ENCODE results near the gene IGHMBP2. TPM values are rescaled to one million over a fixed set of nuclear protein-coding genes. Genes with fewer than 3 reads are reported as not detected.

Gene IGHMBP2
- total RNA-seq, 1 experiment from 2014 or later, result 24.0 TPM

DNA sequence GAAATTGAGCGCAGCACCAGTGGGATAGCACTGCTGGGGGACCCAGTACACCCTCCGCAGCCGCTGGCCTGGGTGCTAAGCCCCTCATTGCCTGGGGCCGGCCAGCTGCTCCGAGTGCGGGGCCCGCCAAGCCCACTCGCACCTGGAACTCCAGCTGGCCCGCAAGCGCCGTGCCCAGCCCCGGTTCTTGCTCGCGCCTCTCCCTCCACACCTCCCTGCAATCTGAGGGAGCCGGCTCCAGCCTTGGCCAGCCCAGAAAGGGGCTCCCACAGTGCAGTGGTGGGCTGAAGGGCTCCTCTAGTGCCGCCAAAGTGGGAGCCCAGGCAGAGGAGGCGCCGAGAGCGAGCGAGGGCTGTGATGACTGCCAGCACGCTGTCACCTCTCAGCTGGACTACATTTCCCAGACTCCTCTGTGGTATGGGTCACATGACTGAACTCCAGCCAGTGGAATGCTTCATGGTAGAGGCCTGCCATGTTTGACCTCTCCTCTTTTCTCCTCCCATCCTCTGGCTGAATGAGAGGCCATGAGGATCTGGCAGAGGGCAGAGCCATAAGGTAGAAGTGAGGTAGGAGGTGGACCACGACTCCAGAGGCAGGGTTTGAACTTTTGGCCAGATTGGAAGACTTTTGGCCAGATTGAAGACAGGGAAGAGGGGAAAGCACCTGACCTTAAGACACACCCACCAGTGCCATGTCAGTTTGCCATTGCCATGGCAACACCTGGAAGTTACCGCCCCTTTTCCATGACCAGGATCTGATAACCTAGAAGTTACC lies 70.9 kb downstream of the IGHMBP2 start:
- peak overlapping the region; percentile 38 to 97 (median 94); a peak in 4 of 7 replicates for H3K27ac Mint-ChIP-seq
- no peak overlapping the region for H2AK5ac ChIP-seq (ENCODE audit: insufficient read length, low read length)
- H2BK15ac ChIP-seq (ENCODE audit: low read depth, low read length), result no peak overlapping the region
- peaks cover 5 to 14% of the 10 kb centered on the region in 2 experiments for H3K4me1 Mint-ChIP-seq
- no peak overlapping the region for H3K27ac ChIP-seq (ENCODE audit: insufficient read length, low read depth, low read length)
- H3K14ac ChIP-seq (ENCODE audit: insufficient read depth, low read length), result no peak overlapping the region
- H3K79me2 ChIP-seq (ENCODE audit: insufficient read depth, low read length), result no peaks in the 10 kb centered on the region
- no peak overlapping the region for H4K8ac ChIP-seq (replicated peaks; ENCODE audit: insufficient read length, low read depth, low read length)
- TF ChIP-seq CTCF (conservative IDR thresholded peaks at IDR 0.05), result no peak
- no peak overlapping the region for H3K23ac ChIP-seq (ENCODE audit: insufficient read length, low read depth, low read length)
- no peak overlapping the region for H3K56ac ChIP-seq (ENCODE audit: insufficient read length, low read depth, low read length)
- H3K27me3 ChIP-seq (ENCODE audit: insufficient read depth, low read length), result no peaks in the 10 kb centered on the region
- H3K79me1 ChIP-seq (ENCODE audit: insufficient read depth, low read depth, low read length, poor library complexity, severe bottlenecking), result no peaks in the 10 kb centered on the region
- no peak overlapping the region for H3K4me2 ChIP-seq (ENCODE audit: insufficient read depth, insufficient read length, low read length)
- no peak overlapping the region; a peak in 1 of 5 replicates for H3K4me3 Mint-ChIP-seq
- no peak overlapping the region for H3K4ac ChIP-seq (ENCODE audit: low read depth, low read length)
- H2BK20ac ChIP-seq (ENCODE audit: low read depth, low read length, poor library complexity, severe bottlenecking), result no peak overlapping the region
- H3T11ph ChIP-seq (ENCODE audit: low read length), result no peak overlapping the region
- H2BK12ac ChIP-seq (ENCODE audit: insufficient read length, low read depth, low read length), result no peak overlapping the region
- H3K36me3 Mint-ChIP-seq (ENCODE audit: insufficient read depth in 1 of 3, low read depth in 3 of 3), result peaks cover 0 to 10% (median 0%) of the 10 kb centered on the region in 3 experiments; a peak in 3 of 7 replicates
- peaks cover 11% of the 10 kb centered on the region for H3K27me3 Mint-ChIP-seq (ENCODE audit: low read depth)
- H3K4me1 ChIP-seq (ENCODE audit: insufficient read depth, low read length), result no peaks in the 10 kb centered on the region
- H3K18ac ChIP-seq (ENCODE audit: insufficient read length, low read depth, low read length), result no peak overlapping the region
- H4K91ac ChIP-seq (ENCODE audit: insufficient read length, low read depth, low read length), result no peak overlapping the region
- no peak overlapping the region for H4K5ac ChIP-seq (ENCODE audit: insufficient read length, low read depth, low read length)
- H3K9me3 Mint-ChIP-seq, result peaks cover 5 to 10% of the 10 kb centered on the region in 2 experiments; a peak in 4 of 5 replicates
- H4K20me1 ChIP-seq (ENCODE audit: control insufficient read depth, insufficient read depth, insufficient read length), result no peaks in the 10 kb centered on the region
- H2AFZ ChIP-seq (ENCODE audit: low read length), result no peak overlapping the region
- no peak overlapping the region for H3K9ac ChIP-seq (ENCODE audit: extremely low read depth, insufficient read length, low read length)
- DNase-seq, result peak; percentile 69
- WGBS (ENCODE audit: extremely low coverage, insufficient read length, low lambda C conversion rate), result no CpG with 5 or more reads among the region's 23 CpGs
- H3K9me3 ChIP-seq (ENCODE audit: control insufficient read depth, low read depth, low read length), result no peaks in the 10 kb centered on the region
- H2BK120ac ChIP-seq (ENCODE audit: low read depth, low read length, poor library complexity, severe bottlenecking), result no peak overlapping the region
- no peak overlapping the region for H2BK5ac ChIP-seq (ENCODE audit: insufficient read length, low read length)
- H3K23me2 ChIP-seq (ENCODE audit: insufficient read length, low read depth, low read length, poor library complexity, severe bottlenecking), result no peaks in the 10 kb centered on the region
